Astrocyte of the hippocampus (primary cell): ENCODE measurements around the gene ETFRF1.

Experiments
- DNase-seq: peaks from one replicate; pipeline ENCODE4 v3.0.0; 2011; ENCODE audit warnings: low read depth, low spot score

The ETFRF1 gene

GRCh38 chr12:25195056-25195971, at the start of gene ETFRF1, which contains the start of gene DNAI7:
Gene ETFRF1 (plus strand): TSS chr12:25195237. CDS start chr12:25203957, 8,720 bp downstream.
Gene DNAI7 (minus strand): TSS chr12:25195160. CDS start chr12:25195078, 82 bp downstream.
- peak; percentile 98 for DNase-seq

- no peak for DNase-seq
Measured at GRCh38 chr12:25146686-25147085, 48.4 kb upstream of the ETFRF1 start.

GRCh38 chr12:25151476-25151875, 43.6 kb upstream of the ETFRF1 start:
- DNase-seq: peak; percentile 94

GRCh38 chr12:25152055-25152454, 43.0 kb upstream of the ETFRF1 start:
- DNase-seq: peak; percentile 1

- DNase-seq: peak; percentile 46
Measured at GRCh38 chr12:25155022-25155576, 39.9 kb upstream of the ETFRF1 start.

GRCh38 chr12:25156061-25156460, 39.0 kb upstream of the ETFRF1 start:
- DNase-seq: no peak

- DNase-seq: no peak
Measured at GRCh38 chr12:25162866-25163265, 32.2 kb upstream of the ETFRF1 start.

- no peak for DNase-seq
Measured at GRCh38 chr12:25182765-25183164, 12.3 kb upstream of the ETFRF1 start.

GRCh38 chr12:25184132-25184531, 10.9 kb upstream of the ETFRF1 start:
- DNase-seq: no peak

- DNase-seq: no peak
Measured at GRCh38 chr12:25186038-25186787, 8.8 kb upstream of the ETFRF1 start.

- DNase-seq: peak; percentile 66
Measured at GRCh38 chr12:25186788-25187402, 8.1 kb upstream of the ETFRF1 start.

GRCh38 chr12:25187781-25188180, 7.3 kb upstream of the ETFRF1 start:
- DNase-seq: peak; percentile 89

GRCh38 chr12:25189656-25190055, 5.4 kb upstream of the ETFRF1 start:
- DNase-seq: peak; percentile 27

GRCh38 chr12:25190793-25191192, 4.2 kb upstream of the ETFRF1 start:
- DNase-seq: no peak

- peak; percentile 11 for DNase-seq
Measured at GRCh38 chr12:25194214-25194613, 823 bp upstream of the ETFRF1 start.

GRCh38 chr12:25194722-25195055, 348 bp upstream of the ETFRF1 start:
- DNase-seq: no peak

- DNase-seq: no peak
Measured at GRCh38 chr12:25197608-25198007, 2.6 kb downstream of the ETFRF1 start.

- peak; percentile 70 for DNase-seq
Measured at GRCh38 chr12:25200703-25201102, 5.7 kb downstream of the ETFRF1 start.

GRCh38 chr12:25202137-25202536, 7.1 kb downstream of the ETFRF1 start:
- DNase-seq: no peak

- DNase-seq: no peak
Measured at GRCh38 chr12:25207411-25207810, 12.4 kb downstream of the ETFRF1 start.

- DNase-seq: no peak
Measured at GRCh38 chr12:25207846-25208245, 12.8 kb downstream of the ETFRF1 start.

GRCh38 chr12:25208554-25208953, 13.5 kb downstream of the ETFRF1 start:
- DNase-seq: no peak
